ENCODE measurements around the gene RAD51C. TPM values are rescaled to one million over a fixed set of nuclear protein-coding genes. Genes with fewer than 3 reads are reported as not detected.
A peak's percentile ranks its signal among the peaks of the same experiment; 100 is the strongest.

RAD51C gene
- total and polyA plus RNA-seq, 9 of the 15 experiments (the other 6 are each of a cell fraction or from before 2014, with no cell fraction given) = 93.9 to 341 (median 135) TPM

GRCh38 chr17:58666858-58667267 lies 25.5 kb upstream of the RAD51C start (continued):
- TF ChIP-seq CHD7 (IDR thresholded peaks at IDR 0.05; ENCODE audit: low read depth, low read length) (no peak), CREB1 (IDR thresholded peaks at IDR 0.05) (peak; percentile 97), CREB1 (CRISPR knock-in tag; IDR thresholded peaks at IDR 0.05) (peak; percentile 97)

Measured in K562 (cell line).